Activated CD4-positive, alpha-beta memory T cell treated with anti-CD3 and anti-CD28 coated beads, Interleukin-2, amount 10 ng/mL, durations not matched to agents 7 days and 5 days (primary cell): ENCODE results near the gene PRODH2. TPM values are rescaled to one million over a fixed set of nuclear protein-coding genes. Genes with fewer than 3 reads are reported as not detected.

Experiments
- CTCF ChIA-PET: fragments of 350-600 bp; sonication (Branson Sonifier 250); formaldehyde crosslinking; loops from one replicate; lab custom pipeline; 2021; ENCODE audit warnings: antibody characterized with exemption, inconsistent platforms; lab: Charles Lee
- POLR2A ChIA-PET: fragments of 350-600 bp; sonication (Branson Sonifier 250); formaldehyde crosslinking; loops from one replicate; lab custom pipeline; 2021; ENCODE audit warnings: antibody characterized with exemption; lab: Charles Lee
- DNase-seq: peaks from one replicate; pipeline ENCODE4 v3.0.0-alpha.2; 2020
- H3K27ac Mint-ChIP-seq: one replicate; pipeline ENCODE4 v1.8.0; 2021; ENCODE audit warnings: mild to moderate bottlenecking, mixed read lengths
- H3K27me3 Mint-ChIP-seq: one replicate; pipeline ENCODE4 v1.8.0; 2021; ENCODE audit warnings: mixed read lengths
- H3K36me3 Mint-ChIP-seq: one replicate; pipeline ENCODE4 v1.8.0; 2021; ENCODE audit warnings: low read depth, mixed read lengths
- H3K4me1 Mint-ChIP-seq: one replicate; pipeline ENCODE4 v1.8.0; 2021; ENCODE audit warnings: mixed read lengths
- H3K4me3 Mint-ChIP-seq: one replicate; pipeline ENCODE4 v1.8.0; 2021; ENCODE audit warnings: mild to moderate bottlenecking, mixed read lengths
- H3K9me3 Mint-ChIP-seq: one replicate; pipeline ENCODE4 v1.8.0; 2021; ENCODE audit warnings: mixed read lengths
- total RNA-seq, 2 experiments: library from RNA; stranded (reverse); gene quantifications; one replicate each; pipeline ENCODE4 v1.2.3, GENCODE V29; 2021

Gene PRODH2
- total RNA-seq, 2 experiments from 2014 or later = not detected

- Mint-ChIP-seq H3K4me1 (no peaks in the 10 kb centered on the region), H3K27ac (no peak overlapping the region), H3K9me3 (no peaks in the 10 kb centered on the region), H3K36me3 (no peaks in the 10 kb centered on the region), H3K27me3 (peaks cover 9% of the 10 kb centered on the region), H3K4me3 (no peak overlapping the region)
- DNase-seq = peak; percentile 65
- CTCF ChIA-PET = interaction anchor here (0.5 to 0.8 kb wide), 2 partner anchors 66 to 154 kb away, joined by 3 to 4 read pairs; no protein-coding TSS in a partner anchor
- POLR2A ChIA-PET = no interaction called here
Observed at GRCh38 chr19:35828692-35829301, 16.2 kb upstream of the PRODH2 start.

GRCh38 chr19:35824150-35824549, 11.5 kb upstream of the PRODH2 start:
- no peak for DNase-seq
- peaks cover 5% of the 10 kb centered on the region for H3K4me1 Mint-ChIP-seq
- H3K4me3 Mint-ChIP-seq = no peak overlapping the region
- ChIA-PET POLR2A (no interaction called here), CTCF (no interaction called here)
- no peaks in the 10 kb centered on the region for H3K9me3 Mint-ChIP-seq
- H3K27me3 Mint-ChIP-seq = peaks cover 9% of the 10 kb centered on the region
- H3K36me3 Mint-ChIP-seq = no peaks in the 10 kb centered on the region
- H3K27ac Mint-ChIP-seq = no peak overlapping the region

- POLR2A ChIA-PET = no interaction called here
- no peak for DNase-seq
- H3K4me3 Mint-ChIP-seq = no peak overlapping the region
- no peaks in the 10 kb centered on the region for H3K36me3 Mint-ChIP-seq
- CTCF ChIA-PET = interaction anchor here (0.7 kb wide), 1 partner anchor 57 kb away, joined by 3 read pairs; no protein-coding TSS in a partner anchor
- H3K9me3 Mint-ChIP-seq = no peaks in the 10 kb centered on the region
- peaks cover 5% of the 10 kb centered on the region for H3K4me1 Mint-ChIP-seq
- no peak overlapping the region for H3K27ac Mint-ChIP-seq
- peaks cover 12% of the 10 kb centered on the region for H3K27me3 Mint-ChIP-seq
Observed at GRCh38 chr19:35822579-35822978, 9.9 kb upstream of the PRODH2 start.

- H3K27ac Mint-ChIP-seq = no peak overlapping the region
Observed at GRCh38 chr19:35818445-35818844, 5.8 kb upstream of the PRODH2 start.

GRCh38 chr19:35816846-35817245, 4.2 kb upstream of the PRODH2 start:
- Mint-ChIP-seq H3K4me3 (no peak overlapping the region), H3K27me3 (peaks cover 12% of the 10 kb centered on the region), H3K27ac (no peak overlapping the region), H3K4me1 (peaks cover 5% of the 10 kb centered on the region), H3K9me3 (no peaks in the 10 kb centered on the region), H3K36me3 (no peaks in the 10 kb centered on the region)
- ChIA-PET POLR2A (no interaction called here), CTCF (interaction anchor here (0.6 kb wide), 1 partner anchor 56 kb away, joined by 3 read pairs; no protein-coding TSS in a partner anchor)
- no peak for DNase-seq

More at GRCh38 chr19:35818445-35818844, 5.8 kb upstream of the PRODH2 start:
- Mint-ChIP-seq H3K9me3 (no peaks in the 10 kb centered on the region), H3K4me3 (no peak overlapping the region), H3K36me3 (no peaks in the 10 kb centered on the region), H3K27me3 (peaks cover 14% of the 10 kb centered on the region), H3K4me1 (peaks cover 5% of the 10 kb centered on the region)
- DNase-seq = no peak
- ChIA-PET CTCF (interaction anchor here (0.7 to 2.0 kb wide), 4 partner anchors 60 to 127 kb away, joined by 4 to 9 read pairs (median 4); no protein-coding TSS in a partner anchor), POLR2A (no interaction called here)

GRCh38 chr19:35816262-35816661, 3.6 kb upstream of the PRODH2 start:
- H3K4me3 Mint-ChIP-seq = no peak overlapping the region
- no peak for DNase-seq
- H3K27ac Mint-ChIP-seq = no peak overlapping the region
- peaks cover 12% of the 10 kb centered on the region for H3K27me3 Mint-ChIP-seq
- no peaks in the 10 kb centered on the region for H3K9me3 Mint-ChIP-seq
- H3K36me3 Mint-ChIP-seq = no peaks in the 10 kb centered on the region
- ChIA-PET CTCF (interaction anchor here (0.6 kb wide), 1 partner anchor 55 kb away, joined by 3 read pairs; no protein-coding TSS in a partner anchor), POLR2A (no interaction called here)
- peaks cover 5% of the 10 kb centered on the region for H3K4me1 Mint-ChIP-seq

- Mint-ChIP-seq H3K36me3 (no peaks in the 10 kb centered on the region), H3K27me3 (peaks cover 5% of the 10 kb centered on the region), H3K27ac (no peak overlapping the region), H3K4me3 (no peak overlapping the region), H3K4me1 (no peaks in the 10 kb centered on the region), H3K9me3 (no peaks in the 10 kb centered on the region)
- ChIA-PET POLR2A (no interaction called here), CTCF (no interaction called here)
- no peak for DNase-seq
Observed at GRCh38 chr19:35813043-35813890, 622 bp upstream of the PRODH2 start.

GRCh38 chr19:35811317-35812219, 1.1 kb downstream of the PRODH2 start:
- H3K4me1 Mint-ChIP-seq = no peaks in the 10 kb centered on the region
- H3K27ac Mint-ChIP-seq = no peak overlapping the region
- POLR2A ChIA-PET = no interaction called here
- CTCF ChIA-PET = no interaction called here
- H3K9me3 Mint-ChIP-seq = no peaks in the 10 kb centered on the region
- H3K4me3 Mint-ChIP-seq = no peak overlapping the region
- no peak for DNase-seq
- no peaks in the 10 kb centered on the region for H3K36me3 Mint-ChIP-seq
- peaks cover 6% of the 10 kb centered on the region for H3K27me3 Mint-ChIP-seq

- no peaks in the 10 kb centered on the region for H3K36me3 Mint-ChIP-seq
Observed at GRCh38 chr19:35807633-35808032, 5.0 kb downstream of the PRODH2 start.

GRCh38 chr19:35806597-35806996, 6.0 kb downstream of the PRODH2 start:
- POLR2A ChIA-PET = no interaction called here
- H3K36me3 Mint-ChIP-seq = no peaks in the 10 kb centered on the region
- H3K27me3 Mint-ChIP-seq = peaks cover 4% of the 10 kb centered on the region
- CTCF ChIA-PET = no interaction called here
- no peak for DNase-seq
- peaks cover 13% of the 10 kb centered on the region for H3K4me1 Mint-ChIP-seq
- no peak overlapping the region for H3K4me3 Mint-ChIP-seq
- no peaks in the 10 kb centered on the region for H3K9me3 Mint-ChIP-seq
- H3K27ac Mint-ChIP-seq = no peak overlapping the region

More at GRCh38 chr19:35807633-35808032, 5.0 kb downstream of the PRODH2 start:
- H3K4me3 Mint-ChIP-seq = no peak overlapping the region
- H3K27me3 Mint-ChIP-seq = peaks cover 4% of the 10 kb centered on the region
- peaks cover 13% of the 10 kb centered on the region for H3K4me1 Mint-ChIP-seq
- ChIA-PET POLR2A (no interaction called here), CTCF (no interaction called here)
- no peak overlapping the region for H3K27ac Mint-ChIP-seq
- no peaks in the 10 kb centered on the region for H3K9me3 Mint-ChIP-seq
- DNase-seq = no peak

- Mint-ChIP-seq H3K9me3 (no peaks in the 10 kb centered on the region), H3K4me3 (no peak overlapping the region), H3K27me3 (peaks cover 4% of the 10 kb centered on the region), H3K4me1 (peaks cover 13% of the 10 kb centered on the region), H3K36me3 (no peaks in the 10 kb centered on the region), H3K27ac (no peak overlapping the region)
- DNase-seq = no peak
- ChIA-PET POLR2A (no interaction called here), CTCF (no interaction called here)
Observed at GRCh38 chr19:35805526-35806102, 7.0 kb downstream of the PRODH2 start.

GRCh38 chr19:35801828-35802227, 10.8 kb downstream of the PRODH2 start:
- Mint-ChIP-seq H3K27me3 (peaks cover 17% of the 10 kb centered on the region), H3K4me3 (no peak overlapping the region), H3K36me3 (no peaks in the 10 kb centered on the region), H3K4me1 (peaks cover 13% of the 10 kb centered on the region), H3K9me3 (no peaks in the 10 kb centered on the region), H3K27ac (no peak overlapping the region)
- POLR2A ChIA-PET = no interaction called here
- CTCF ChIA-PET = interaction anchor here (1.2 kb wide), 1 partner anchor 109 kb away, joined by 3 read pairs; no protein-coding TSS in a partner anchor
- no peak for DNase-seq
